NB4 (cell line): ENCODE results near the gene TMC2.

Experiments
- POLR2A ChIP-seq: IDR thresholded peaks from 2 replicates; pipeline ENCODE4 v1.6.1; 2011; ENCODE audit warnings: mild to moderate bottlenecking; ENCODE audit not compliant: insufficient read length; ENCODE audit errors: extremely low read depth
- TF ChIP-seq, protein P1 (sequence below): IDR thresholded peaks from one replicate; pipeline ENCODE4 v1.5.1; 2012; ENCODE audit warnings: low read depth, low read length

DNA sequence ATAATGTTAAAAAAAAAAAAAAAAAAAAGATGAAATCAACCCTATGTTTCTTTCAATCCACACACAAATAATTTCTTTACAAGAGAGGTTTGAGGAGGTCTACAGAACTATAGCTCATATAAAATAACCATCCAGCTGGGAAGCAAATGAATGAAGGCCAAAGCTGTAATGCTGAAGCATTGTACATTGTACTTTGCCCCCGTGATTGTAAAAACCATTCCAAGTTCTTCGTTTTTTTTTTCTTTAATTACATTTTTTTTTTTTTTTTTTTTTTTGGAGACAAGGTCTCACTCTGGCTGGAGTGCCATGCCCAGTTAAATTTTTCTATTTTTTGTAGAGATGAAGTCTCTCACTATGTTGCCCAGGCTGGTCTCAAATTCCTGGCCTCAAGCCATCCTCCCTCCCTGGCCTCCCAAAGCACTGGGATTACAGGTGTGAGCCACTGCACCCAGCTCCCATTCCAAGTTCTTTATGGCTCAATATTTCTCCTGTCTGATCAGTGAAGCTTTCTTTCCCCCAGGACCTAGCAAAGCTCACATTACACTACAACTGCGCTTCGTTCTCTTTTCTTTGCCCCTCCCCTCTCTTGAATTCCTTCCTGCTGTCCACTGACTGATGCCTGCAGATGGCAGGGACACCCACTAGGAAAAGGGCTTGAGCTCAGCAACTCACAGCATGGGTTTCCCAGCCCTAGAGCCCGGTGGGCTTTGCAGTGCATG lies 63.1 kb downstream of the TMC2 start:
- TF ChIP-seq, protein P1, sequence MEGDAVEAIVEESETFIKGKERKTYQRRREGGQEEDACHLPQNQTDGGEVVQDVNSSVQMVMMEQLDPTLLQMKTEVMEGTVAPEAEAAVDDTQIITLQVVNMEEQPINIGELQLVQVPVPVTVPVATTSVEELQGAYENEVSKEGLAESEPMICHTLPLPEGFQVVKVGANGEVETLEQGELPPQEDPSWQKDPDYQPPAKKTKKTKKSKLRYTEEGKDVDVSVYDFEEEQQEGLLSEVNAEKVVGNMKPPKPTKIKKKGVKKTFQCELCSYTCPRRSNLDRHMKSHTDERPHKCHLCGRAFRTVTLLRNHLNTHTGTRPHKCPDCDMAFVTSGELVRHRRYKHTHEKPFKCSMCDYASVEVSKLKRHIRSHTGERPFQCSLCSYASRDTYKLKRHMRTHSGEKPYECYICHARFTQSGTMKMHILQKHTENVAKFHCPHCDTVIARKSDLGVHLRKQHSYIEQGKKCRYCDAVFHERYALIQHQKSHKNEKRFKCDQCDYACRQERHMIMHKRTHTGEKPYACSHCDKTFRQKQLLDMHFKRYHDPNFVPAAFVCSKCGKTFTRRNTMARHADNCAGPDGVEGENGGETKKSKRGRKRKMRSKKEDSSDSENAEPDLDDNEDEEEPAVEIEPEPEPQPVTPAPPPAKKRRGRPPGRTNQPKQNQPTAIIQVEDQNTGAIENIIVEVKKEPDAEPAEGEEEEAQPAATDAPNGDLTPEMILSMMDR, result no peak
- no peak for TF ChIP-seq POLR2A
